DOHH2 (cell line): Measurements from ENCODE around the gene CLCN1.

Experiments
- H3F3A ChIP-seq: fragments of 200-600 bp; sonication (generic), shearing (Covaris generic); 2 replicates; pipeline ENCODE4 v1.6.0; 2016; ENCODE audit warnings: antibody characterized with exemption, mild to moderate bottlenecking; ENCODE audit not compliant: control insufficient read depth, insufficient read depth
- H3K27ac ChIP-seq: fragments of 200-600 bp; sonication (generic); 2 replicates; pipeline ENCODE4 v1.5.1; 2014; ENCODE audit warnings: low read depth, mild to moderate bottlenecking, low read length, moderate library complexity
- H3K27me3 ChIP-seq: fragments of 200-600 bp; sonication (generic); 2 replicates; pipeline ENCODE4 v1.6.1; 2014; ENCODE audit warnings: mild to moderate bottlenecking, low read length, mixed read lengths; ENCODE audit not compliant: control insufficient read depth
- H3K36me3 ChIP-seq: fragments of 200-600 bp; sonication (generic); 2 replicates; pipeline ENCODE4 v1.6.1; 2014; ENCODE audit warnings: mild to moderate bottlenecking, low read length, moderate library complexity, mixed read lengths; ENCODE audit not compliant: control insufficient read depth
- H3K4me1 ChIP-seq: fragments of 200-600 bp; sonication (generic); 2 replicates; pipeline ENCODE4 v1.6.1; 2014; ENCODE audit warnings: mild to moderate bottlenecking, low read length, mixed read lengths; ENCODE audit not compliant: control insufficient read depth
- H3K4me2 ChIP-seq: fragments of 200-600 bp; sonication (generic); 2 replicates; pipeline ENCODE4 v1.6.0; 2014; ENCODE audit warnings: mild to moderate bottlenecking, low read length, moderate library complexity
- H3K4me3 ChIP-seq: fragments of 200-600 bp; sonication (generic); 2 replicates; pipeline ENCODE4 v1.5.1; 2014; ENCODE audit warnings: mild to moderate bottlenecking, low read length, mixed read lengths
- H3K79me2 ChIP-seq: fragments of 200-600 bp; sonication (generic); 2 replicates; pipeline ENCODE4 v1.6.1; 2014; ENCODE audit warnings: mild to moderate bottlenecking, low read length, mixed read lengths; ENCODE audit not compliant: control insufficient read depth
- H3K9me2 ChIP-seq: fragments of 200-600 bp; sonication (generic); replicated peaks from 2 replicates; pipeline ENCODE4 v1.6.1; 2014; ENCODE audit warnings: mild to moderate bottlenecking, low read length, mixed read lengths; ENCODE audit not compliant: control insufficient read depth
- H3K9me3 ChIP-seq: fragments of 200-600 bp; sonication (generic); 2 replicates; pipeline ENCODE4 v1.6.1; 2014; ENCODE audit warnings: antibody characterized with exemption, low read length, mixed read lengths; ENCODE audit not compliant: control insufficient read depth, insufficient read depth
- H4K20me1 ChIP-seq: fragments of 200-600 bp; sonication (generic); 2 replicates; pipeline ENCODE4 v1.6.0; 2014; ENCODE audit warnings: low read depth, mild to moderate bottlenecking, antibody characterized with exemption, low read length, moderate library complexity; ENCODE audit not compliant: control insufficient read depth, insufficient read depth
- EZH2phosphoT487 ChIP-seq: fragments of 200-600 bp; sonication (generic); IDR thresholded peaks from 2 replicates; pipeline ENCODE4 v1.6.1; 2017; ENCODE audit warnings: borderline replicate concordance, mild to moderate bottlenecking, antibody characterized with exemption, low read length, moderate library complexity, mixed read lengths
- TF ChIP-seq, protein P1 (sequence below): fragments of 200-600 bp; sonication (generic); IDR thresholded peaks from one replicate; pipeline ENCODE4 v1.5.1; 2014; ENCODE audit warnings: antibody characterized with exemption, mild to moderate bottlenecking, low read depth, low read length; ENCODE audit not compliant: poor library complexity, severe bottlenecking

CLCN1 gene

DNA sequence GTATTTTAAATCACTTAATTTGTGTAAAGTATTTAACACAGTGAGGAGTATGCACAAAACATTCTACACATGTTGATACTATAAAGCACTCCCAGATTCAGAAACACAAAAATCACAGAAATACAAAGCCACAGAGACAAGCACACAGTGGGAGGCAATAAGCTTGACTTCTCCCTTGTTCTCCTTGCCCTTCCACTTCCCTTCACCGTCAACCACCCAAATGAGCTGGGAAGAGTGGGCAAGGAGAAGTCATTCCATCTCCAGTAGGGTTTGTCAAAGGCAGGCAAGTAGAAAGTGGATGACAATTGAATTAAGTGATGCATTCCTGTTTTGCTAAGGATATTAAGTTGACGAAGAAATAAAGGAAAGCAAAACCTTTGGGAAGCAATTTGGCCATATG is 35.3 kb upstream of the CLCN1 start:
- Histone ChIP-seq H4K20me1 (no peaks in the 10 kb centered on the region), H3F3A (0 out of 2 replicates have a peak, but pooled peaks cover 5% of the 10 kb centered on the region), H3K4me1 (peaks cover 30% of the 10 kb centered on the region), H3K9me3 (no peaks in the 10 kb centered on the region), H3K4me2 (no peak overlapping the region), H3K27me3 (no peaks in the 10 kb centered on the region), H3K79me2 (no peaks in the 10 kb centered on the region), H3K36me3 (no peaks in the 10 kb centered on the region), H3K4me3 (no peak overlapping the region), H3K27ac (no peak overlapping the region), H3K9me2 (no peaks in the 10 kb centered on the region)
- TF ChIP-seq, protein P1, sequence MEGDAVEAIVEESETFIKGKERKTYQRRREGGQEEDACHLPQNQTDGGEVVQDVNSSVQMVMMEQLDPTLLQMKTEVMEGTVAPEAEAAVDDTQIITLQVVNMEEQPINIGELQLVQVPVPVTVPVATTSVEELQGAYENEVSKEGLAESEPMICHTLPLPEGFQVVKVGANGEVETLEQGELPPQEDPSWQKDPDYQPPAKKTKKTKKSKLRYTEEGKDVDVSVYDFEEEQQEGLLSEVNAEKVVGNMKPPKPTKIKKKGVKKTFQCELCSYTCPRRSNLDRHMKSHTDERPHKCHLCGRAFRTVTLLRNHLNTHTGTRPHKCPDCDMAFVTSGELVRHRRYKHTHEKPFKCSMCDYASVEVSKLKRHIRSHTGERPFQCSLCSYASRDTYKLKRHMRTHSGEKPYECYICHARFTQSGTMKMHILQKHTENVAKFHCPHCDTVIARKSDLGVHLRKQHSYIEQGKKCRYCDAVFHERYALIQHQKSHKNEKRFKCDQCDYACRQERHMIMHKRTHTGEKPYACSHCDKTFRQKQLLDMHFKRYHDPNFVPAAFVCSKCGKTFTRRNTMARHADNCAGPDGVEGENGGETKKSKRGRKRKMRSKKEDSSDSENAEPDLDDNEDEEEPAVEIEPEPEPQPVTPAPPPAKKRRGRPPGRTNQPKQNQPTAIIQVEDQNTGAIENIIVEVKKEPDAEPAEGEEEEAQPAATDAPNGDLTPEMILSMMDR: no peak
- TF ChIP-seq EZH2phosphoT487: no peak

- Histone ChIP-seq H3K27ac (no peak overlapping the region), H3F3A (0 out of 2 replicates have a peak, but pooled peaks cover 5% of the 10 kb centered on the region), H3K36me3 (no peaks in the 10 kb centered on the region), H3K79me2 (no peaks in the 10 kb centered on the region), H3K4me3 (no peak overlapping the region), H3K9me2 (no peaks in the 10 kb centered on the region), H3K9me3 (no peaks in the 10 kb centered on the region), H3K4me2 (no peak overlapping the region), H4K20me1 (no peaks in the 10 kb centered on the region), H3K4me1 (peaks cover 30% of the 10 kb centered on the region), H3K27me3 (no peaks in the 10 kb centered on the region)
- TF ChIP-seq EZH2phosphoT487: no peak
- TF ChIP-seq, protein P1: no peak
These were observed 34.4 kb upstream of the CLCN1 start for GRCh38 chr7:143281529-143281928.

- H3K27ac ChIP-seq: no peak overlapping the region
- no peaks in the 10 kb centered on the region for H3K79me2 ChIP-seq
- peaks cover under 1% of the 10 kb centered on the region for H3K9me3 ChIP-seq
- TF ChIP-seq EZH2phosphoT487: no peak
- TF ChIP-seq, protein P1: no peak
- H3K4me2 ChIP-seq: no peak overlapping the region
- no peaks in the 10 kb centered on the region for H3K9me2 ChIP-seq
- H3K4me1 ChIP-seq: peaks cover 30% of the 10 kb centered on the region
- H4K20me1 ChIP-seq: no peaks in the 10 kb centered on the region
- H3K27me3 ChIP-seq: no peaks in the 10 kb centered on the region
- no peak overlapping the region for H3K4me3 ChIP-seq
- 0 out of 2 replicates have a peak, but pooled peaks cover 5% of the 10 kb centered on the region for H3F3A ChIP-seq
- H3K36me3 ChIP-seq: no peaks in the 10 kb centered on the region
These were observed 33.8 kb upstream of the CLCN1 start for GRCh38 chr7:143282124-143282523.
